Mammary epithelial cell (primary cell): ENCODE measurements around the gene SIDT1.

Source experiments
- CTCF ChIP-seq, 2 donors: IDR thresholded peaks in 1 of 2; conservative IDR thresholded peaks in 1 of 2; 2 replicates each; pipeline ENCODE4 v1.5.1; 2011 to 2012; ENCODE audit warnings: inconsistent platforms in 2 of 2, low read length in 2 of 2, mild to moderate bottlenecking in 2 of 2, control low read depth in 1 of 2, low read depth in 1 of 2; ENCODE audit not compliant: insufficient read depth in 1 of 2; ENCODE audit errors: extremely low read depth in 1 of 2
- EZH2 ChIP-seq: IDR thresholded peaks from 2 replicates; pipeline ENCODE4 v1.6.1; 2012; ENCODE audit warnings: low read length, inconsistent platforms, borderline replicate concordance

GRCh38 chr3:113485161-113485609, 47.2 kb upstream of the SIDT1 start:
- TF ChIP-seq CTCF (conservative IDR thresholded peaks at IDR 0.05 in 1 of 2, IDR thresholded peaks at IDR 0.05 in 1 of 2; ENCODE audit: extremely low read depth in 1 of 2, insufficient read depth in 1 of 2, low read depth in 1 of 2, low read length in 2 of 2) (no peak), EZH2 (no peak)
